ENCODE data around the gene SBK3. TPM values are rescaled to one million over a fixed set of nuclear protein-coding genes. Genes with fewer than 3 reads are reported as not detected.

The SBK3 gene
- total RNA-seq, 1 experiment from 2014 or later, result 2.4 TPM

GRCh38 chr19:55543567-55543966 lies 1.8 kb downstream of the SBK3 start:
- no TSS peak for BruUV-seq (replicated peaks)
- ChIA-PET POLR2A (no interaction called here), CTCF (no interaction called here)
- H3K4me3 ChIP-seq (ENCODE audit: low read depth, low read length), result no peak overlapping the region
- Mint-ChIP-seq H3K27ac (ENCODE audit: unreplicated experiment) (no peak overlapping the region), H3K9me3 (ENCODE audit: unreplicated experiment) (peaks cover 18% of the 10 kb centered on the region), H3K27me3 (ENCODE audit: insufficient read depth, unreplicated experiment) (no peaks in the 10 kb centered on the region), H3K36me3 (ENCODE audit: insufficient read depth, unreplicated experiment) (peaks cover 4% of the 10 kb centered on the region), H3K4me3 (ENCODE audit: unreplicated experiment) (no peak overlapping the region), H3K4me1 (ENCODE audit: low read depth, unreplicated experiment) (peaks cover 21% of the 10 kb centered on the region)
- intact Hi-C loops (cut with micrococcal nuclease; ENCODE audit: unreplicated experiment), result no loop called here
- H3K4me1 ChIP-seq, result peaks cover 33% of the 10 kb centered on the region
- H3K36me3 ChIP-seq (ENCODE audit: control insufficient read depth, insufficient read depth, low read length), result no peaks in the 10 kb centered on the region
- H3K27me3 ChIP-seq (replicated peaks; ENCODE audit: control insufficient read depth, insufficient read depth, low read length), result no peaks in the 10 kb centered on the region
- no peak for DNase-seq
- no peaks in the 10 kb centered on the region for H3K9me3 ChIP-seq
- no peak for TF ChIP-seq CTCF (IDR thresholded peaks at IDR 0.05; ENCODE audit: insufficient read depth in 1 of 2, low read depth in 1 of 2, low read length in 1 of 2, severe bottlenecking in 1 of 2, unreplicated experiment in 1 of 2)

- Mint-ChIP-seq H3K4me1 (ENCODE audit: low read depth, unreplicated experiment) (peaks cover 18% of the 10 kb centered on the region), H3K27me3 (ENCODE audit: insufficient read depth, unreplicated experiment) (no peaks in the 10 kb centered on the region), H3K9me3 (ENCODE audit: unreplicated experiment) (peaks cover 18% of the 10 kb centered on the region), H3K27ac (ENCODE audit: unreplicated experiment) (no peak overlapping the region), H3K4me3 (ENCODE audit: unreplicated experiment) (no peak overlapping the region), H3K36me3 (ENCODE audit: insufficient read depth, unreplicated experiment) (peaks cover 4% of the 10 kb centered on the region)
- no peak for DNase-seq
- H3K36me3 ChIP-seq (ENCODE audit: control insufficient read depth, insufficient read depth, low read length), result no peaks in the 10 kb centered on the region
- no peak for TF ChIP-seq CTCF (IDR thresholded peaks at IDR 0.05; ENCODE audit: insufficient read depth in 1 of 2, low read depth in 1 of 2, low read length in 1 of 2, severe bottlenecking in 1 of 2, unreplicated experiment in 1 of 2)
- no peaks in the 10 kb centered on the region for H3K27me3 ChIP-seq (replicated peaks; ENCODE audit: control insufficient read depth, insufficient read depth, low read length)
- ChIA-PET CTCF (no interaction called here), POLR2A (no interaction called here)
- H3K4me3 ChIP-seq (ENCODE audit: low read depth, low read length), result no peak overlapping the region
- peaks cover 21% of the 10 kb centered on the region for H3K4me1 ChIP-seq
- intact Hi-C loops (cut with micrococcal nuclease; ENCODE audit: unreplicated experiment), result no loop called here
- BruUV-seq (replicated peaks), result no TSS peak
- no peaks in the 10 kb centered on the region for H3K9me3 ChIP-seq
Measured at GRCh38 chr19:55542292-55542855, 3.0 kb downstream of the SBK3 start.

GRCh38 chr19:55541091-55541490 lies 4.3 kb downstream of the SBK3 start:
- TF ChIP-seq CTCF (IDR thresholded peaks at IDR 0.05; ENCODE audit: insufficient read depth in 1 of 2, low read depth in 1 of 2, low read length in 1 of 2, severe bottlenecking in 1 of 2, unreplicated experiment in 1 of 2), result no peak
- no peak overlapping the region for H3K4me3 ChIP-seq (ENCODE audit: low read depth, low read length)
- CTCF ChIA-PET, result no interaction called here

More at GRCh38 chr19:55541091-55541490, 4.3 kb downstream of the SBK3 start:
- no peak overlapping the region for H3K4me3 Mint-ChIP-seq (ENCODE audit: unreplicated experiment)
- no TSS peak for BruUV-seq (replicated peaks)
- H3K27me3 Mint-ChIP-seq (ENCODE audit: insufficient read depth, unreplicated experiment), result no peaks in the 10 kb centered on the region
- H3K4me1 Mint-ChIP-seq (ENCODE audit: low read depth, unreplicated experiment), result peaks cover 13% of the 10 kb centered on the region
- H3K36me3 Mint-ChIP-seq (ENCODE audit: insufficient read depth, unreplicated experiment), result peaks cover 4% of the 10 kb centered on the region
- Histone ChIP-seq H3K9me3 (no peaks in the 10 kb centered on the region), H3K27me3 (replicated peaks; ENCODE audit: control insufficient read depth, insufficient read depth, low read length) (no peaks in the 10 kb centered on the region), H3K4me1 (peaks cover 20% of the 10 kb centered on the region), H3K36me3 (ENCODE audit: control insufficient read depth, insufficient read depth, low read length) (no peaks in the 10 kb centered on the region)
- DNase-seq, result no peak
- no peak overlapping the region for H3K27ac Mint-ChIP-seq (ENCODE audit: unreplicated experiment)
- intact Hi-C loops (cut with micrococcal nuclease; ENCODE audit: unreplicated experiment), result no loop called here
- POLR2A ChIA-PET, result no interaction called here
- peaks cover 18% of the 10 kb centered on the region for H3K9me3 Mint-ChIP-seq (ENCODE audit: unreplicated experiment)

Data from Caco-2 (cell line).